Measurements from ENCODE around the gene NPBWR2. TPM values are rescaled to one million over a fixed set of nuclear protein-coding genes. Genes with fewer than 3 reads are reported as not detected.

The NPBWR2 gene
- total RNA-seq, 3 donors from 2014 or later (not counting 1 experiment from before 2014, with no cell fraction given) = not detected

GRCh38 chr20:64086801-64087200 is 20.6 kb downstream of the NPBWR2 start:
- no peaks in the 10 kb centered on the region for H3K36me3 Mint-ChIP-seq
- WGBS (ENCODE audit: insufficient coverage) = 98% methylated on average over 3 of the region's 11 CpGs
- peaks cover 4% of the 10 kb centered on the region for H3K9me3 ChIP-seq (ENCODE audit: control insufficient read depth, insufficient read depth, low read length)
- H3K4me3 ChIP-seq (ENCODE audit: low read length) = no peak overlapping the region
- H3K27ac ChIP-seq (ENCODE audit: low read length) = no peak overlapping the region
- no peak overlapping the region for H3K4me3 Mint-ChIP-seq
- peaks cover 22% of the 10 kb centered on the region for H3K4me1 ChIP-seq (ENCODE audit: control insufficient read depth, insufficient read depth, low read length)
- TF ChIP-seq, protein P1, sequence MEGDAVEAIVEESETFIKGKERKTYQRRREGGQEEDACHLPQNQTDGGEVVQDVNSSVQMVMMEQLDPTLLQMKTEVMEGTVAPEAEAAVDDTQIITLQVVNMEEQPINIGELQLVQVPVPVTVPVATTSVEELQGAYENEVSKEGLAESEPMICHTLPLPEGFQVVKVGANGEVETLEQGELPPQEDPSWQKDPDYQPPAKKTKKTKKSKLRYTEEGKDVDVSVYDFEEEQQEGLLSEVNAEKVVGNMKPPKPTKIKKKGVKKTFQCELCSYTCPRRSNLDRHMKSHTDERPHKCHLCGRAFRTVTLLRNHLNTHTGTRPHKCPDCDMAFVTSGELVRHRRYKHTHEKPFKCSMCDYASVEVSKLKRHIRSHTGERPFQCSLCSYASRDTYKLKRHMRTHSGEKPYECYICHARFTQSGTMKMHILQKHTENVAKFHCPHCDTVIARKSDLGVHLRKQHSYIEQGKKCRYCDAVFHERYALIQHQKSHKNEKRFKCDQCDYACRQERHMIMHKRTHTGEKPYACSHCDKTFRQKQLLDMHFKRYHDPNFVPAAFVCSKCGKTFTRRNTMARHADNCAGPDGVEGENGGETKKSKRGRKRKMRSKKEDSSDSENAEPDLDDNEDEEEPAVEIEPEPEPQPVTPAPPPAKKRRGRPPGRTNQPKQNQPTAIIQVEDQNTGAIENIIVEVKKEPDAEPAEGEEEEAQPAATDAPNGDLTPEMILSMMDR (IDR thresholded peaks at IDR 0.05) = no peak
- no peak overlapping the region for H3K27ac Mint-ChIP-seq
- H3K4me1 Mint-ChIP-seq = peaks cover 12 to 21% of the 10 kb centered on the region in 2 donors
- no peaks in the 10 kb centered on the region for H3K9me3 Mint-ChIP-seq
- H3K27me3 ChIP-seq (ENCODE audit: control insufficient read depth, insufficient read depth, low read length) = peaks cover 12% of the 10 kb centered on the region
- peaks cover 18 to 19% of the 10 kb centered on the region in 2 donors for H3K27me3 Mint-ChIP-seq (ENCODE audit: low read depth in 2 of 2)
- intact Hi-C loops (cut with micrococcal nuclease) = no loop called here
- DNase-seq = no peak
- no peak for ATAC-seq
- H3K36me3 ChIP-seq (ENCODE audit: control insufficient read depth, insufficient read depth, low read length) = no peaks in the 10 kb centered on the region

DNA sequence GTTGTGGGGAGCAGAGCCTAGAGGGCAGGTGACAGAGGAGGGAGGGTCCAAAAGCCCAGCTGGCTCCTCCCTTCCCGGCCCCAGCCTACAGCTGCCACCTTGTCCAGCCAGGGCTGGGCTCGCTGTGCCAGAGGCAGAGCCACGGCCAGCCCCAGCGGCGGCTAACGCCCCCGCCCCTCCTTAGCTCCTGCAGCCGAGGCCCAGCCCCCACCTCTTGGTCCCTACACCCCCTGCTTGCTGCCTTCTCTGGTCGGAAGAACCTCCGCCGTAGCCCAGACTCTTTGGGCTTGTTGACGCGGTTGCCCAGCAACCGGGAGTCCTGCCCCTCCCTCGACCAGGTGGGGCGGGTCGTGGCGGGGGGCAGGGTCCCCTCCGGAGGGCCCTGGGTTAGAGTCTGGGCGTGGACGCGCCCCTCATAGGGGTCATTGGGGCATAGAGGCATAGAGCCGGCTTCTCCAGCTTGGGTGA is 22.6 kb downstream of the NPBWR2 start:
- Histone ChIP-seq H3K4me1 (ENCODE audit: control insufficient read depth, insufficient read depth, low read length) (peaks cover 35% of the 10 kb centered on the region), H3K36me3 (ENCODE audit: control insufficient read depth, insufficient read depth, low read length) (no peaks in the 10 kb centered on the region), H3K4me3 (ENCODE audit: low read length) (no peak overlapping the region), H3K9me3 (ENCODE audit: control insufficient read depth, insufficient read depth, low read length) (peaks cover 4% of the 10 kb centered on the region), H3K27me3 (ENCODE audit: control insufficient read depth, insufficient read depth, low read length) (peaks cover 12% of the 10 kb centered on the region), H3K27ac (ENCODE audit: low read length) (no peak overlapping the region)
- ATAC-seq (no peak), DNase-seq (no peak)
- H3K4me3 Mint-ChIP-seq = peak overlapping the region; percentile 92
- H3K27ac Mint-ChIP-seq = peak overlapping the region in 1 of 2 donors; percentile 38
- peaks cover 15 to 30% of the 10 kb centered on the region in 2 donors for H3K4me1 Mint-ChIP-seq
- no peaks in the 10 kb centered on the region for H3K9me3 Mint-ChIP-seq
- H3K36me3 Mint-ChIP-seq = no peaks in the 10 kb centered on the region
- peaks cover 18 to 19% of the 10 kb centered on the region in 2 donors for H3K27me3 Mint-ChIP-seq (ENCODE audit: low read depth in 2 of 2)
- TF ChIP-seq, protein P1 (IDR thresholded peaks at IDR 0.05) = no peak
- 22% methylated on average over 23 of the region's 23 CpGs for WGBS (ENCODE audit: insufficient coverage)
- intact Hi-C loops (cut with micrococcal nuclease) = no loop called here

DNA sequence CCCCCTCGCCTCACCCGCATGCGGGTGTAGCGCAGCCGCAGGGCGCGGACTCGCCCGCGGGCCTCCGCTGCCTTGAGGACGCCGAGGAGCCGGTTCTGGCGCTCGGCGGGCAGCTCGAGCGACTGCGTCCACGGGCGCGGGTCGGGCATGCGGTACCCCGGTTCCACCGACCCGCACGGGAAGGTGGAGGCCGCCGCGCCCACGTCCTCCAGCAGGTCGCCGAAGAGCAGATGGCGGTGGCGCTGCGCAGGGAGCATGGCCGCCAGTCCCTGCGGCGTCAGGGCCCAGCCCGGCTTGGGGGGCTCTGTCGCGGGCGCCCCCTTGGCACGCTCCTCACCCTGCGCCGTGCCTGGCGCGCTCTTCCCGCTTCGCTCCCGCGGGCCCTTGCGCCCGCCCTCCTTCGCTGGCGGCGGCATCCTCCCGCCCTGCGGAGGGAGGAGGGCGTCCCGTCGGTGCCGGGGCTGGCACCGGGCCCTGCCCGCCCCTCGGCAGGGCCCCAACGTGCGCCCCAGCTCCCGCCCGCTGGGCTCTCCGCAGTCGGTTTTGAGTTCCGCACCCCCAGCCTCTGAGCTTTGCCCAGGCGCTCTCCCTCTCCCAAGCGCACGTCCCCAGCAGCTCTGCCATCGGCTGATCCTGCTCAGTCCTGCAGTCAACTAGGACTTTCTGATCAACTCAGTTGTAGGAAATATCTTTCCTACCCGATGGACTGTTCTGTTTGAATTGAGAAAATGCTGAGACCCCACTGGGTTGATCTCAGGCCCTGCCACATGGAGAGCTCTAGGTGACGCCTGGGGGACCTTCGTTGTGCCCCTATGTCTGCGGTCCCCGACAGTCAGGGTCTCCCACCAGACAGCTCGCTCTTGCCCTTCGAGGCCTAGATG is 23.3 kb downstream of the NPBWR2 start, which contains the start of gene LKAAEAR1:
TSS of gene LKAAEAR1 (minus strand) at position 595 of the 881 bp plus-strand sequence. CDS start at position 416, 179 bp downstream.
- Histone ChIP-seq H3K27me3 (ENCODE audit: control insufficient read depth, insufficient read depth, low read length) (peaks cover 12% of the 10 kb centered on the region), H3K27ac (ENCODE audit: low read length) (no peak within 1 kb of the TSS), H3K9me3 (ENCODE audit: control insufficient read depth, insufficient read depth, low read length) (peaks cover 4% of the 10 kb centered on the region), H3K4me1 (ENCODE audit: control insufficient read depth, insufficient read depth, low read length) (peaks cover 35% of the 10 kb centered on the region), H3K36me3 (ENCODE audit: control insufficient read depth, insufficient read depth, low read length) (no peaks in the 10 kb centered on the region), H3K4me3 (ENCODE audit: low read length) (no peak within 1 kb of the TSS)
- intact Hi-C loops (cut with micrococcal nuclease) = loop anchor here (2.0 kb wide), 1 partner anchor 37 kb away; no protein-coding TSS in a partner anchor
- H3K27ac Mint-ChIP-seq = peak within 1 kb of the TSS in 1 of 2 donors; percentile 38
- WGBS (ENCODE audit: insufficient coverage) = 2% methylated on average over 86 of the region's 86 CpGs
- TF ChIP-seq, protein P1 (IDR thresholded peaks at IDR 0.05) = peak; percentile 4
- H3K4me1 Mint-ChIP-seq = peaks cover 15 to 31% of the 10 kb centered on the region in 2 donors
- H3K4me3 Mint-ChIP-seq = peak within 1 kb of the TSS; percentile 92
- no peaks in the 10 kb centered on the region for H3K36me3 Mint-ChIP-seq
- H3K27me3 Mint-ChIP-seq (ENCODE audit: low read depth in 2 of 2) = peaks cover 18 to 19% of the 10 kb centered on the region in 2 donors
- no peaks in the 10 kb centered on the region for H3K9me3 Mint-ChIP-seq
- ATAC-seq (no peak), DNase-seq (peak in 1 of 2 donors; percentile 40)

Data from natural killer cell (primary cell).